Epithelial cell of esophagus (primary cell): ENCODE data around the gene SNRNP25.

Source experiments
- DNase-seq: peaks from one replicate; pipeline ENCODE4 v3.0.0; 2010; ENCODE audit warnings: low read depth
- H3K4me3 ChIP-seq: 2 replicates; pipeline ENCODE4 v1.5.1; 2011; ENCODE audit warnings: mild to moderate bottlenecking, low read length, control low read depth
- TF ChIP-seq, protein P1 (sequence below): IDR thresholded peaks from 2 replicates; pipeline ENCODE4 v1.5.1; 2011; ENCODE audit warnings: low read depth, mild to moderate bottlenecking, low read length, control low read depth, inconsistent platforms; ENCODE audit not compliant: insufficient read depth; ENCODE audit errors: missing control alignments

Gene SNRNP25

DNA sequence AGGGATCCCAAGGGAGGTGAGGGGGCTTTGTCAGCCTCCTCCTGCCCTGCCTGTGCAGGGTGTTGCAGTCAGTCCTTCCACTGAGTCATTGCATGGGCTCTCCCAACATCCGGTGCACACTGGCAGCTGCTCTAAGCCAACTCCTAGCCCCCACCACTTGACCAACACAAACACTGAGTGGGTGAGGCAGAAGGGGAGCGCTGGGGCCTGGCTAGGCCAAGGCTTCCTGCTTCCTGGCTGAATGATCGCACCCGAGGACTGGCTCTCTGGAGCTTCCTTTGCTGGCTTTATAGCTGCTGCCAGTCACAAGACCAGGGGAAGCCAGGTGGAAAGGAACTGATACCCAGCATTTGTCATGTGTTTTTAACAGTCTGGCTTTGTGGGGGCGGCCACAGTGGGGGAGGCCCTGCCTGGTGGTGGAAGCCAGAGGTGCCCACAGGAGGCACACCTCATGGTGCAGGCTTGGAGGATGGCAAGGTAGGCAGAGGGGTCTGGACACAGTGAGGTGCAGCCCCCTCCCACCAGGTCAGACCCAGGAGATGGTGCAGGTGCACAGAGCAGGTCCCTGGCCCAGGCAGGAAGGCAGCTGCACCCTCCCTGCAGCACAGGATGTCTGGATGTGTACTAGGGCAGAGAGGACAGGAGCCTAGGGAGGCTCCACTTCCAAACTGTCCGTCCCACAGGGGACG is 31.2 kb downstream of the SNRNP25 start:
- TF ChIP-seq, protein P1, sequence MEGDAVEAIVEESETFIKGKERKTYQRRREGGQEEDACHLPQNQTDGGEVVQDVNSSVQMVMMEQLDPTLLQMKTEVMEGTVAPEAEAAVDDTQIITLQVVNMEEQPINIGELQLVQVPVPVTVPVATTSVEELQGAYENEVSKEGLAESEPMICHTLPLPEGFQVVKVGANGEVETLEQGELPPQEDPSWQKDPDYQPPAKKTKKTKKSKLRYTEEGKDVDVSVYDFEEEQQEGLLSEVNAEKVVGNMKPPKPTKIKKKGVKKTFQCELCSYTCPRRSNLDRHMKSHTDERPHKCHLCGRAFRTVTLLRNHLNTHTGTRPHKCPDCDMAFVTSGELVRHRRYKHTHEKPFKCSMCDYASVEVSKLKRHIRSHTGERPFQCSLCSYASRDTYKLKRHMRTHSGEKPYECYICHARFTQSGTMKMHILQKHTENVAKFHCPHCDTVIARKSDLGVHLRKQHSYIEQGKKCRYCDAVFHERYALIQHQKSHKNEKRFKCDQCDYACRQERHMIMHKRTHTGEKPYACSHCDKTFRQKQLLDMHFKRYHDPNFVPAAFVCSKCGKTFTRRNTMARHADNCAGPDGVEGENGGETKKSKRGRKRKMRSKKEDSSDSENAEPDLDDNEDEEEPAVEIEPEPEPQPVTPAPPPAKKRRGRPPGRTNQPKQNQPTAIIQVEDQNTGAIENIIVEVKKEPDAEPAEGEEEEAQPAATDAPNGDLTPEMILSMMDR, result no peak
- peak; percentile 69 for DNase-seq
- H3K4me3 ChIP-seq, result no peak overlapping the region

DNA sequence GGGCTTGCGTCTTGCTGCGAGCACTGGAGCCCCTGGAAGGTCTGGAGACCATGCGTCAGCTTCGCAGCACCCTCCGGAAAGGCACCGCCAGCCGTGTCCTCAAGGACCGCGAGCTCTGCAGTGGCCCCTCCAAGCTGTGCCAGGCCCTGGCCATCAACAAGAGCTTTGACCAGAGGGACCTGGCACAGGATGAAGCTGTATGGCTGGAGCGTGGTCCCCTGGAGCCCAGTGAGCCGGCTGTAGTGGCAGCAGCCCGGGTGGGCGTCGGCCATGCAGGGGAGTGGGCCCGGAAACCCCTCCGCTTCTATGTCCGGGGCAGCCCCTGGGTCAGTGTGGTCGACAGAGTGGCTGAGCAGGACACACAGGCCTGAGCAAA is 31.8 kb downstream of the SNRNP25 start:
- no peak for DNase-seq

DNA sequence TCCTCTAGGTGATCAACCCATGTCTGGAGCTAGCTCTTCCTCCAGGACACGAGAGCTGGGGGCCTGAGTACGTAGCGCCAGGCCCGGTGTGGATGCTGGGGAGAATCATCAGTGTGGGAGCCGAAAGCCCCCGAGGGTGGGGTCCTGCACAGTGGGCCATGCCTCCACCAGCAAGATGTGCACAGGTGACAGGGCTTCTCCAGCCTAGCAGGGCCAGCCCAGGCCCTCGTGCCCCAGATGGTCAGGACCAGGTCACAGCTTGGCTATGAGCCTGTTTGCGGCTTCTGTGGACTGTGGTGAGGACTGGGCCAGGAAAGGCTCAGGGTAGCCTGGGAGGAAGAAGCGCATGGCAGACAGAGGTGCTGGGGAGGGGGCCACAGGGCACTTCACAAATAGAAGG is 32.2 kb downstream of the SNRNP25 start:
- TF ChIP-seq, protein P1, result no peak
- DNase-seq, result no peak
- no peak overlapping the region for H3K4me3 ChIP-seq

More for the DNA sequence above, 31.8 kb downstream of the SNRNP25 start:
- H3K4me3 ChIP-seq, result no peak overlapping the region
- TF ChIP-seq, protein P1, result no peak

DNA sequence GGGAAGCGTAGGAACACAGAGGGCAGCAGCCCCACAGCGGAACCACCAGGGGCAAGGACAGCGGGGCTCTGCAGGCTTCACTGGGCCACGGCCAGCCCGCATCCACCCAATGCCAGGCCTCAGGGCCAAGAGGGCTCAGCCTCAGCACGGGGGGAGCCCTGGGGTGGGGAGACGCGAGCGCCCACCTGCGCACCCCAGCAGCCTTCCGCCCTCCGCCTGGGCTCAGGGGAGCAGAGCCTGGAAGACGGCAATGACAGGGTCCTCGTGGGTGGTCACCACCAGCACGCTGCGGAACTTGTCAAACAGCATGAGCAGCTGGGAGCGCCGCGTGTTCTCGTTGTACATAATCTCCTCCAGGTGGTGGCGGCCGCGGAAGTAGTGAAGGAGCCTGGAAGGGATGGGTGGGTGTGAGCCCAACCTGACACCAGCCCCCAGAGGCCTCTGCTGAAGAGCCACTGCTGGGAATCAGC is 32.9 kb downstream of the SNRNP25 start:
- no peak for DNase-seq
- TF ChIP-seq, protein P1, result no peak
- no peak overlapping the region for H3K4me3 ChIP-seq

DNA sequence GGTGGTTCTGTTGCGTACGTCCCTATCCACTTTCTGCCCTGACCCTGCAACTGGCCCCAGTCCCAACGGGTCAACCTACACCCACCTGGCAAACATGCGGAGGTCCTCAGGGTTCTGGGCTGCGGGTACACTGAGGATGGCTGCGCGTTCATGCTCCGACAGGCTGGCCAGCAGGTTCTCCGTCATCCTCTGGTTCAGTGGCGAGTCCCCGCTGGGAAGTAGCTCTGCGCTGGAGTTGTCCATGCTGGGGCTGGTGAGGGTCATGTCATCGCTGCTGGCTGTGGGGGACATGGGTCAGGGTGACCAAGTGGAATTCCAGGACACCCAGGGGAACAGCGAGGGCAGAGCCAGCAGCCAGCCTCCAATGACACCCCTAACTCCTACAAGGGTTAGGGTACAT is 35.0 kb downstream of the SNRNP25 start:
- no peak overlapping the region for H3K4me3 ChIP-seq
- DNase-seq, result no peak
- TF ChIP-seq, protein P1, result no peak

DNA sequence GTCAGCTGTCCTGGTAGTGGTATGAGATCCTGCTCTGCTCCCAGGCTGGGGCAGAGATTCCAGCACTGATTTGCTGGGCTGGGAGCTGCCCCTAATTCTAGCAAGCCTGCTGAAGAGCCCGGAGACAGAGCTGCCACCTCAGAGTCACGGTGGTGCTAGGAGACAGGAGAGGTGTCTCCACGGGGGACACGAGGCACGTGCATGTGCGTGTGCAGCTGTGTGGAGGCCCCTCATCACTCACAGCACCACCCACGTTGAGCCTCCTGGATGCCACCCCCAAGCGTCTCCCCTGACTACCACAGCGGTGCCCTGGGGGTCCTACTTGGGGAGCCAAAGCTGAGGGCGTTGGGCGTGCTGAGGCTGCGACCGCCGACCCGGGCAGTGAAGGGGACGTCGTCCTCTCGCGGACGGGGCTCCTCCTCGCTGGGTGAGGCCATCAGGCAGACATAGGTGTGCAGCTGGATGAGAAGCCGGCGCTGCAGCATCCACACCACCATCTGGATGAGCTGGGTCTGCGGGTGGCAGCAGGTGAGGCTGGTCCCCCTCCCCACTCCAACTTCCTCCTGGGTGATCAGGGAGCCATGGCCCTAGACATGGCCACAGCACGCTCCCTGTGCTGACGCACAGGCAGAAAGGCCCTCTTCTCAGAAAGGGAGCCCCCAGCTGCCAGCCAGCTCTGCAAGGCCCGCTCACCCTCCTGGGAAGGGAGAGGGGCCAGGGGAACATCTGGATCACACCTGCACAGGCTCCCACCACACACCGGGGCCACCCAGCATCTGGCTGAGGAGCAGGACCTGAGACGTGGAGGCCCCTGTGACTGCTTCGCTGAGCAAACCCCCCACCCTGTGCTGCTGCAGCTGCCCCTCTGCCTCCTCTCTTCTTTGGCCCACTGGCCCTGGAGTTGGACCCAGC is 36.0 kb downstream of the SNRNP25 start:
- TF ChIP-seq, protein P1, result no peak
- no peak overlapping the region for H3K4me3 ChIP-seq
- DNase-seq, result no peak
